WTC11 (cell line): ENCODE data around the gene MYO6. TPM values are rescaled to one million over a fixed set of nuclear protein-coding genes. Genes with fewer than 3 reads are reported as not detected.

Source experiments
- ATAC-seq: fragments of 200-7000 bp; cut with Tn5 transposase; 2 replicates; pipeline ENCODE4 v1.10.0; 2021; ENCODE audit warnings: mild to moderate bottlenecking, moderate library complexity
- CTCF ChIA-PET: fragments of 300-600 bp; sonication (Branson Sonifier 250); formaldehyde crosslinking; loops from one replicate; lab custom pipeline; 2021; ENCODE audit warnings: antibody characterized with exemption; lab: Charles Lee
- POLR2A ChIA-PET: fragments of 350-600 bp; sonication (Branson Sonifier 250); formaldehyde crosslinking; loops from one replicate; lab custom pipeline; 2021; ENCODE audit warnings: antibody characterized with exemption; lab: Charles Lee
- DNase-seq: peaks from one replicate; pipeline ENCODE4 v3.0.0; 2021; ENCODE audit warnings: low spot score
- H3K27ac Mint-ChIP-seq: 2 replicates; pipeline ENCODE4 v1.8.0; 2021; ENCODE audit warnings: mixed read lengths
- H3K27me3 Mint-ChIP-seq: 2 replicates; pipeline ENCODE4 v1.8.0; 2021; ENCODE audit warnings: low read depth, mild to moderate bottlenecking, moderate library complexity, mixed read lengths
- H3K36me3 Mint-ChIP-seq: 2 replicates; pipeline ENCODE4 v1.8.0; 2021; ENCODE audit warnings: mixed read lengths
- H3K4me1 Mint-ChIP-seq: 2 replicates; pipeline ENCODE4 v1.8.0; 2022; ENCODE audit warnings: mixed read lengths
- H3K4me3 Mint-ChIP-seq: 2 replicates; pipeline ENCODE4 v1.8.0; 2021; ENCODE audit warnings: mild to moderate bottlenecking, moderate library complexity, mixed read lengths
- H3K9me3 Mint-ChIP-seq: 2 replicates; pipeline ENCODE4 v1.8.0; 2021; ENCODE audit warnings: mixed read lengths
- ATF1 ChIP-seq: sonication (generic); formaldehyde crosslinking; IDR thresholded peaks from 2 replicates; pipeline ENCODE4 v1.8.1; 2023; ENCODE audit warnings: mild to moderate bottlenecking, moderate library complexity, missing genetic modification reagents
- ATF3 ChIP-seq: sonication (generic); formaldehyde crosslinking; conservative IDR thresholded peaks from 2 replicates; pipeline ENCODE4 v1.8.1; 2022; ENCODE audit warnings: mild to moderate bottlenecking, missing genetic modification reagents
- ERG ChIP-seq: fragments of 250-450 bp; sonication (Bioruptor Pico); IDR thresholded peaks from 2 replicates; pipeline ENCODE4 v1.8.0; 2021; ENCODE audit warnings: mild to moderate bottlenecking
- ETV6 ChIP-seq: sonication (generic); formaldehyde crosslinking; IDR thresholded peaks from 2 replicates; pipeline ENCODE4 v1.8.1; 2022; ENCODE audit warnings: mild to moderate bottlenecking, missing genetic modification reagents
- FOXJ3 ChIP-seq: sonication (generic); formaldehyde crosslinking; IDR thresholded peaks from 2 replicates; pipeline ENCODE4 v1.9.0; 2021; ENCODE audit warnings: missing genetic modification reagents, mild to moderate bottlenecking, borderline replicate concordance
- HMGA2 ChIP-seq: fragments of 250-450 bp; sonication (Bioruptor Pico); IDR thresholded peaks from 2 replicates; pipeline ENCODE4 v1.4.0; 2021; ENCODE audit warnings: mild to moderate bottlenecking, moderate library complexity
- IRF1 ChIP-seq: sonication (generic); formaldehyde crosslinking; IDR thresholded peaks from 2 replicates; pipeline ENCODE4 v1.8.0; 2023; ENCODE audit warnings: missing genetic modification reagents
- IRF2 ChIP-seq: sonication (generic); formaldehyde crosslinking; IDR thresholded peaks from 2 replicates; pipeline ENCODE4 v1.8.0; 2022; ENCODE audit warnings: low read depth, missing genetic modification reagents, borderline replicate concordance
- JUN ChIP-seq: sonication (generic); formaldehyde crosslinking; IDR thresholded peaks from 2 replicates; pipeline ENCODE4 v1.8.0; 2023; ENCODE audit warnings: mild to moderate bottlenecking, missing genetic modification reagents
- NFATC4 ChIP-seq: fragments of 250-450 bp; sonication (Bioruptor Pico); IDR thresholded peaks from 2 replicates; pipeline ENCODE4 v1.9.0; 2021; ENCODE audit warnings: mild to moderate bottlenecking
- NR2C2 ChIP-seq: sonication (generic); formaldehyde crosslinking; IDR thresholded peaks from 2 replicates; pipeline ENCODE4 v1.8.0; 2022; ENCODE audit warnings: mild to moderate bottlenecking, missing genetic modification reagents
- SOX15 ChIP-seq: fragments of 250-450 bp; sonication (Bioruptor Pico); IDR thresholded peaks from 2 replicates; pipeline ENCODE4 v1.9.0; 2021; ENCODE audit warnings: mild to moderate bottlenecking
- ZNF281 ChIP-seq: sonication (generic); formaldehyde crosslinking; IDR thresholded peaks from 2 replicates; pipeline ENCODE4 v1.8.0; 2023; ENCODE audit warnings: mild to moderate bottlenecking, missing genetic modification reagents
- ZNF416 ChIP-seq: fragments of 250-450 bp; sonication (Bioruptor Pico); IDR thresholded peaks from 2 replicates; pipeline ENCODE4 v1.9.0; 2021; ENCODE audit warnings: mild to moderate bottlenecking, inconsistent platforms
- ZNF425 ChIP-seq: fragments of 250-450 bp; sonication (Bioruptor Pico); conservative IDR thresholded peaks from 2 replicates; pipeline ENCODE4 v1.9.0; 2021; ENCODE audit warnings: mild to moderate bottlenecking
- ZNF671 ChIP-seq: fragments of 250-450 bp; sonication (Bioruptor Pico); IDR thresholded peaks from 2 replicates; pipeline ENCODE4 v1.8.0; 2021; ENCODE audit warnings: mild to moderate bottlenecking
- total RNA-seq: library from RNA; stranded (reverse); gene quantifications from 3 replicates; pipeline ENCODE4 v1.2.3, GENCODE V29; 2021

Gene MYO6
- total RNA-seq, 1 experiment from 2014 or later = 32.6 TPM

- CTCF ChIA-PET = no interaction called here
- POLR2A ChIA-PET = no interaction called here
- peaks cover 6% of the 10 kb centered on the region for H3K27me3 Mint-ChIP-seq
- H3K36me3 Mint-ChIP-seq = no peaks in the 10 kb centered on the region
- peaks cover 16% of the 10 kb centered on the region for H3K4me1 Mint-ChIP-seq
- H3K4me3 Mint-ChIP-seq = no peak overlapping the region
- TF ChIP-seq JUN = no peak
- no peak for TF ChIP-seq SOX15
- TF ChIP-seq ETV6 = no peak
- TF ChIP-seq ZNF416 (CRISPR knock-in tag) = no peak
- TF ChIP-seq ZNF281 (CRISPR knock-in tag) = no peak
- no peak for TF ChIP-seq ZNF671 (CRISPR knock-in tag)
- no peak for TF ChIP-seq ATF1 (CRISPR knock-in tag)
- no peak for TF ChIP-seq ZNF425 (CRISPR knock-in tag)
- no peak for TF ChIP-seq IRF1
- ATAC-seq = no peak
- no peak overlapping the region for H3K27ac Mint-ChIP-seq
- no peak for DNase-seq
- no peaks in the 10 kb centered on the region for H3K9me3 Mint-ChIP-seq
Measured at GRCh38 chr6:75752365-75752764, 3.3 kb downstream of the MYO6 start.

GRCh38 chr6:75755704-75756103 is 6.7 kb downstream of the MYO6 start:
- DNase-seq = no peak
- H3K4me3 Mint-ChIP-seq = no peak overlapping the region

GRCh38 chr6:75757295-75757694 is 8.3 kb downstream of the MYO6 start:
- ATAC-seq (no peak), DNase-seq (no peak)
- CTCF ChIA-PET = no interaction called here
- Mint-ChIP-seq H3K27ac (no peak overlapping the region), H3K36me3 (no peaks in the 10 kb centered on the region), H3K4me1 (peaks cover 14% of the 10 kb centered on the region), H3K9me3 (no peaks in the 10 kb centered on the region)
- TF ChIP-seq NFATC4 = no peak
- TF ChIP-seq NR2C2 = no peak
- no peak for TF ChIP-seq FOXJ3 (CRISPR knock-in tag)
- TF ChIP-seq, all 79 proteins: peak for 0
- no peaks in the 10 kb centered on the region for H3K27me3 Mint-ChIP-seq
- POLR2A ChIA-PET = interaction anchor here (0.6 kb wide), 1 partner anchor 109 kb away, joined by 3 read pairs; no protein-coding TSS in a partner anchor
- H3K4me3 Mint-ChIP-seq = no peak overlapping the region

More at GRCh38 chr6:75755704-75756103, 6.7 kb downstream of the MYO6 start:
- Mint-ChIP-seq H3K9me3 (no peaks in the 10 kb centered on the region), H3K27me3 (no peaks in the 10 kb centered on the region), H3K27ac (no peak overlapping the region), H3K36me3 (no peaks in the 10 kb centered on the region), H3K4me1 (peaks cover 18% of the 10 kb centered on the region)
- ChIA-PET POLR2A (no interaction called here), CTCF (no interaction called here)
- ATAC-seq = no peak
- TF ChIP-seq ERG (CRISPR knock-in tag) (no peak), HMGA2 (no peak), ATF3 (no peak), IRF2 (no peak)
